Measurements from ENCODE around the gene PAX3.

The PAX3 gene

GRCh38 chr2:222298311-222299150 lies at the start of gene PAX3:
Gene PAX3, minus strand, starts transcription at chr2:222298998. Its CDS starts 383 bp downstream, at chr2:222298615.
- DNase-seq (ENCODE audit: low spot score), result peak; percentile 94

DNA sequence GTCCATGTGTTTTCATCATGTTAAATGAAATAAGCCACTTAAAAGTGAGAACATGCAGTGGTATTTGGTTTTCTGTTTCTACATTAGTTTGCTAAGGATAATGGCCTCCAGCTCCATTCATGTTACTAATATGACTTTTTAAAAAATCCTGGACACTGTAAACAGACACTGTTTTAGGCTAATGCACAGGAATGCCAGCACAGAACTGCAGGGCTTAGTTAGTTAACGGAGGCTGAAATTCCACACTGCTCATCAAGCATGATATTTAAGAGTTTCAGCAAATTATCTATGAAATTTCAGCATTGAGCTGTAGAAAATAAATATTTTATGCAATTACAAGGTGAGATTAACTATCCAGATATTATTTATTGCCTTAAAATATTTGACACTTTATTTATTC lies 42.5 kb upstream of the PAX3 start:
- DNase-seq (ENCODE audit: low spot score), result no peak

GRCh38 chr2:222338374-222338773 lies 39.6 kb upstream of the PAX3 start:
- DNase-seq (ENCODE audit: low spot score), result no peak

GRCh38 chr2:222336931-222337330 lies 38.1 kb upstream of the PAX3 start:
- no peak for DNase-seq (ENCODE audit: low spot score)

- DNase-seq (ENCODE audit: low spot score), result no peak
These were observed 37.6 kb upstream of the PAX3 start for GRCh38 chr2:222336442-222336841.

DNA sequence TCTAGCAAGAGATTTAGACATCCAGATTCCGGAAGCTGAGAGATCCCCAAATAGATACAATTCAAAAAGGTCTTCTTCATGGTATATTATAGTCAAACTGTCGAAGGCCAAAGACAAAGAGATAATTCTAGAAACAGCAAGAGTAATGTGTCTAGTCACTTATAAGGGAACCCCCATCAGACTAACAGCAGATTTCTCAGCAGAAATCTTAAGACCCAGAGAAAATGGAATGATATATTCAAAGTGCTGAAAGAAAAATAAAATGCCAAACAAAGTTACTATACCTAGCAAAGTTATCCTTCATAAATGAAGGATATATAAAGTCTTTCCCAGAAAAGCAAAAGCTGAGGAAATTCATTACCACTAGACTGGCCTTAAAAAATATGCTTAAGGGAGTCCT lies 36.1 kb upstream of the PAX3 start:
- DNase-seq (ENCODE audit: low spot score), result no peak

GRCh38 chr2:222333397-222333796 lies 34.6 kb upstream of the PAX3 start:
- no peak for DNase-seq (ENCODE audit: low spot score)

GRCh38 chr2:222332116-222332515 lies 33.3 kb upstream of the PAX3 start:
- DNase-seq (ENCODE audit: low spot score), result no peak

- DNase-seq (ENCODE audit: low spot score), result no peak
These were observed 32.1 kb upstream of the PAX3 start for GRCh38 chr2:222330910-222331309.

DNA sequence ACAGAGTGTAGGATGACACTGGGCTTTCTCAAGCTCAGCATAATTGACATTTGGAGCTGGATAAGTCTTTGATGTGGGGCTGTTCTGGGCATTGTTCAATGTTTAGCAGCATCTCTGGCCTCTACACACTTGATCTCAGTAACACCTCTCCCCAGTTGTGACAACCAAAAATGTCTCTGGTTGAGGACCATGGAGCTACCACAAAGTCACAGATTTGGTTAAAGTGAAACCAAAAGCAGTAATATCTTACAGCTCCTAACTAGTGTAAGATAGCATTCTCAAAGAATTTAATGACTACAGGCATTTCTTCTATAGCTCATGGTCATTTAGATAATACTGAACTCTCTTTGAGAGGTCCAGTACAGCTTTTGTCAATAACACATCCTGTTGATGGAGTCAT lies 23.4 kb upstream of the PAX3 start:
- DNase-seq (ENCODE audit: low spot score), result no peak

DNA sequence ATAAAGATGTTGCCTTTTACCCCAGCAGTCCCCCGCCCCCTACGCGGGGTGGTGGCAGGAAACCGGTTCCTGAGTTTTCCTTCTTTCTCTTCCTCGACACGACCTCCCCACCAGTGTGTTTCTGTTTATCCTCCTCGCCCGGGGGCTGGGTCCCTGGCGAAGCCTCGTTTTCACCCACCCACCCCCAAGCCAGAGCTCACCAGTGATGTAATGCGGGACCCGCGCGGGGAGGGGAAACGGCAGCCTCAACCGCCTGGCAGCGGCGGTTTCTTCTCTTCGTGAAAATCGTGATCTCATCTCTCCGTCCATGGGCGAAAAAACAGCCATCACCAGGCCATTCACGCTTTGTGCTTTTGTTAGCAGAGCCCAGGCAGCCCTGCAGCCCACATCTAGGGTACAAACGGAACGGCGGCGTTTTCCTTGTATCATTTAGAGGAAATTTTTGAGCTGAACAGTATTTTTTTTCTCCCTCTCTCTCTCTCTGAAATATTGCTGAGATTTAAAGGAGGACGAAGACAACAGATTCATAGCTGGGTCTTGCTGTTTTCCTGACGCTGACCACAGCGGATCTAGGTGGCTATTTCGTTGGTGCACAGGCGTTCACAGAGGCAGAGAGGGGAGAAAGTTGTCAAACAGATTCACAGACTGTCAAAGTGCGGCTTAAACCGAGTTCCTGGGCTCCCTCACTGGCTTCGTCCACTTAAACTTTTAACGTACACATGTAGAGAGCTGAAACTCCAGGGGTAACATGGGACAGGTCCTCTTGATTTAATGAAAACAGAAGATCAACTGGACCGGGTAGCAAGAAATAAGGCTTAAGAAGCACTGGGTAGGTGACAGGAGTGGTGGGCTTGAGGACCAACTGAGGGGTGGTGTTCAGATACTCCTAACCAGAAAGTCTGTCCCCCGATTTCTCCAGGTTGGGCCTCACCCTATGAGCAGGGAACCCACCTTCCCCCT lies 21.9 kb upstream of the PAX3 start:
- DNase-seq (ENCODE audit: low spot score), result peak; percentile 67

- no peak for DNase-seq (ENCODE audit: low spot score)
These were observed 21.0 kb upstream of the PAX3 start for GRCh38 chr2:222319586-222320435.

DNA sequence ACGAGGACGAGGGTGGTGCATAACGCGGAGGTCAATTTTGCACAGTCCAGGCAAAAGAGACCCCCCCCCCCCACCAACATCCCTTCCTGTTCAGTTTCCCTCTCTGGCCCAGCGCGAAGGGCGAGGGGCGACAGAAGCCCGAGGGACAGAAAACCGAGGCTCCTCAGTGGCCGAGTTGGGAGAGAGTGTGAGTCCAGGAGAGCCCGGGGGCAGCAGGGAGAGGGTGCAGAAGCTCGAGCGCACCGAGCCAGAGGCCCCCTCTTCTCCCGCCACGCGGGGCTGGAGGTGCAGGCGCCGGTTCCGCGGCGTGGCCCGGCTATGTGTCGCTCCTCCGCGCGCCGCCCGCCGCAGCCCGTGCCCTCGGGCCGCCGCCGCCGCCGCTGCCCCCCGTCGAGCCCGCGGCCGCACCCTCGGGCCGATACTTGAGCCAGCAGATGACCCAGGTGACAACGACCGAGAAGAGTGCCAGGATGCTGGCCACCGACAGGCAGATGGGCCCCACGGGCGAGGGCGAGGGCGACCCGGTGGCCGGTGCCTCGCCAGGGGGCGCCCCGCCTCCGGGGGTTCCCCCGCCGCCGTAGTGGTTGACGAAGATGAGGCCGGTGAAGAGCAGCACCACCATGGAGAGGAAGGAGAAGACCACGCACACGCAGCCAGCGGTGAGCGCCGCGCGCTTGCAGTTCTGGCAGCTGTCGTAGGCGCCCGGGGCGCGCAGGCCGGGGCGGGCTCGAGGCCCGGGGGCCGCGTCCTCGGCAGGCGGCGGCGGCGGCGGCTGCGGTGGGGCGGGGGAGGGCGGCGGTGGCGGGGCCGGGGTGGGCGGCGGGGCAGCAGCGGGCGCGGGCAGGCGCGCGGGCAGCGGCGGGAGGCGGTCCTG lies 20.2 kb upstream of the PAX3 start:
- peak; percentile 81 for DNase-seq (ENCODE audit: low spot score)

DNA sequence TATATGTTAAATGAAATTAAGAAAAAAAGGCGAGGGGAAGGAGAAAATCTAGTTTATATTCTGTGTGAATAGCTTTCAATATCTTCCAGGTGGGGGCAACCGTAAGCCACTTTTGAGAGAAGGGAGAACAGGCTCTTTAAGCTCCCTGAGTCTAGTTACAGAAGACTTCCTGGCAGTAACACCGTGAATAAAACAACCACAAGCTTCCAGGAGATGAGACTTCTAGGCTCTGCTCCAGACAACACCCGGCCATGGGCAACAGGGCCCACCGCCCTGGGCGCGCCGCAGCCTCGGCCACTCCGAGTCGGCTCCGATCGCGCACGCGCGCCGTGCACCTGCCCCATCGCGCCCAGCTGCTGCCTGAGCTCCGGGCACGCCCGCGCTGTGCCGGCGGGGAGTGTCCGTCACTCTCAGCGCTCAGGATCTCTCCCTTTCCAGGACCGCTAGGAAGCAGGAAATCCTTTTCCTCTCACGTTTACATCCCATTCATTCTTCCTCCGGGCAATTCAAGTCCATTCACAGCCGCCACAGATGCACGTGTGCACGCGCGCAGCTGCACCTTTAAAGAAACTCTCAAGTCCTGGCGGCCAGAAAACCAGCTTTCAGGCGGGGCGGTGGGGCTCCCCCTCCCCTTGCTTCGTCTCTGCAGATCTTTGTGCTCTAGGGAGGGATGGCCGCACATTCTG lies 19.4 kb upstream of the PAX3 start:
- peak; percentile 89 for DNase-seq (ENCODE audit: low spot score)

- DNase-seq (ENCODE audit: low spot score), result no peak
These were observed 16.8 kb upstream of the PAX3 start for GRCh38 chr2:222315443-222316121.

DNA sequence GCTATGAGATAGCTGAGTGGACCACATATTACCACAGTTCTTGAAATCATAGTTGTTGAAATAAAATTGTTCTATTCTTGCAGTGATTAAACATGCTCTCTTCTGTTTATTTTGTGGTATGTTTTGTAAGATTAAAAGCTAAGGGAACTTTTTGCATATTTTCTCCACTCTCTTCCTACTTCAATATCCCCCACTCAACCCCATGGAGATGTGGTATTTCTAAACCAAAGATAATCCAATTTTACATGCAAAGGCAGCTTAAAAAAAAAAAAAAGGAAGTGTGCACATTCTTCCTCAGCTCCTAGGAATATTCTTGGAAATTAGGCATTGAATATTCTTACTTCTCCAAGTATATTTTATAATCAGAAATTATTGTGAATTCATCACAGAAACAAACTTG lies 15.0 kb upstream of the PAX3 start:
- no peak for DNase-seq (ENCODE audit: low spot score)

DNA sequence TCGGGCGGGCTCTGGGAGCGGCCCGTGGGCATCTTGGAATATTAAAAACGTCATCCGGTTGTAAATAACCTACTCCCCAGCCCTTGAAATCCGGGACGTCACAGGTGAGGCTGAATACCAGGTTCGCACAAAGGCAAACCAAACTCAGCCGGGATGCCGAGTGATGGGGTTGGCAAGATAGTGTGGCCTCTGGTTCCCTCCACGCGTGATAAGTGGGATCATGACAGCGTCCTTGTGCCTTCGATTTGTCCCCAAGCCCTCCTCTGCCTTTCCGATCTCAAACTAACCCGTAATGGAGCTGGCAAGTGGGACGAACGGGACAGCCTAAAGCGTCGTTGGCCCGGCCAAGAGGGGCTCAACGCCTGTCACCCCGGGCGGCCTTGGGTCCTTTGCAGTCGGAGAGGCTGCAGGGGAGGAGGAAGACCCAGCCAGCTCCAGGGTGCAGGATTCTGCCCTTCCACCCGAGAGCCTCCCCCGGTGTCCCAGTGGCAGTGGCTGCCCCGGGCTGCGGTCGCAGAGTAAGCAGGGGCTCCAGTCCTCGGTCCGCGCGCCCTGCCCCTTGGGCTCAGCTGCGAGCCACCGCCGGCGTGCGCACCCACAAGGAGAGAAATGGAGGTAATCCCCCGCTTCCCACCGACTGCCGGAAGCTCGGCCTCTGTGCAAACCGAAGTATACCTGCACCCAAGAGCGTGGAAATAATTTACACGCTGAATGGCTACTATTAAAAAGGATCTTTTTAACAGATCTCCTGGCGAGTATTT lies 13.4 kb upstream of the PAX3 start:
- DNase-seq (ENCODE audit: low spot score), result peak; percentile 73

GRCh38 chr2:222311319-222311977 lies 12.7 kb upstream of the PAX3 start:
- DNase-seq (ENCODE audit: low spot score), result no peak
